ENCODE measurements around the gene CHST11. TPM values are rescaled to one million over a fixed set of nuclear protein-coding genes. Genes with fewer than 3 reads are reported as not detected.

Gene CHST11
- total and polyA plus RNA-seq, 9 of the 15 experiments (the other 6 are each of a cell fraction or from before 2014, with no cell fraction given), result 2.3 to 38.7 (median 15.0) TPM

GRCh38 chr12:104456417-104456949 lies at the start of gene CHST11 (continued):
- peak in 1 of 3 experiments; percentile 55; a peak in 1 of 6 replicates for TF ChIP-seq ZBTB11 (CRISPR knock-in tag; IDR thresholded peaks at IDR 0.05)
- peak; percentile 16; the same call in 1 of the 2 replicates for TF ChIP-seq ZNF24 (IDR thresholded peaks at IDR 0.05)
- peak; percentile 1 for TF ChIP-seq SAP30 (IDR thresholded peaks at IDR 0.05; ENCODE audit: borderline replicate concordance, insufficient read depth, low read depth, low read length, poor library complexity, severe bottlenecking)
- TF ChIP-seq VEZF1 (CRISPR knock-in tag; IDR thresholded peaks at IDR 0.05), result peak; percentile 91
- TF ChIP-seq PRDM10 (IDR thresholded peaks at IDR 0.05; ENCODE audit: partially characterized antibody), result peak; percentile 99
- no peak for TF ChIP-seq NR3C1 (CRISPR knock-in tag; IDR thresholded peaks at IDR 0.05)
- TF ChIP-seq SRF (CRISPR knock-in tag; IDR thresholded peaks at IDR 0.05), result peak in 1 of 2 experiments; percentile 47; a peak in 1 of 4 replicates
- TF ChIP-seq SNRNP70 (optimal IDR thresholded peaks at IDR 0.05; ENCODE audit: low read depth, low read length), result no peak
- no peak for TF ChIP-seq STAT5B (CRISPR knock-in tag; IDR thresholded peaks at IDR 0.05)
- no peak for TF ChIP-seq CBX8 (IDR thresholded peaks at IDR 0.05; ENCODE audit: borderline replicate concordance, extremely low read depth, low read depth, low read length, poor library complexity, severe bottlenecking)
- peak; percentile 52; the same call in 1 of the 2 replicates for TF ChIP-seq ATF3 (IDR thresholded peaks at IDR 0.05)
- peak; percentile 84 for TF ChIP-seq ATF3 (CRISPR knock-in tag; conservative IDR thresholded peaks at IDR 0.05)
- TF ChIP-seq CBX3 (IDR thresholded peaks at IDR 0.05; ENCODE audit: borderline replicate concordance in 1 of 2, low read length in 2 of 2), result peak in 1 of 2 experiments; percentile 59; a peak in 1 of 3 replicates
- peak; percentile 65; the same call in 1 of the 2 replicates for TF ChIP-seq FOXM1 (IDR thresholded peaks at IDR 0.05; ENCODE audit: low read depth)
- no peak for TF ChIP-seq FOXM1 (CRISPR knock-in tag; IDR thresholded peaks at IDR 0.05; ENCODE audit: low read depth)
